RWPE2 (cell line): ENCODE data around the gene PMEPA1.

ENCODE experiments used
- ATAC-seq: fragments of 200-7000 bp; cut with Tn5 transposase; 3 replicates; pipeline ENCODE4 v1.9.1; 2021; ENCODE audit warnings: low read depth
- DNase-seq: peaks from one replicate; pipeline ENCODE4 v3.0.0-alpha.2; 2020; ENCODE audit warnings: low spot score
- H3K27ac ChIP-seq: fragments of 450-650 bp; 2 replicates; pipeline ENCODE4 v1.5.1; 2017; ENCODE audit warnings: mild to moderate bottlenecking; ENCODE audit not compliant: poor library complexity, severe bottlenecking
- H3K27me3 ChIP-seq: fragments of 250-450 bp; sonication (Bioruptor Pico); 2 replicates; pipeline ENCODE4 v1.5.1; 2021; ENCODE audit warnings: mild to moderate bottlenecking, moderate library complexity; ENCODE audit not compliant: insufficient read depth, poor library complexity, severe bottlenecking
- H3K36me3 ChIP-seq: fragments of 250-450 bp; sonication (Bioruptor Pico); 2 replicates; pipeline ENCODE4 v1.5.1; 2020; ENCODE audit warnings: low read depth, mild to moderate bottlenecking, moderate library complexity
- H3K4me1 ChIP-seq: fragments of 250-450 bp; sonication (Bioruptor Pico); 2 replicates; pipeline ENCODE4 v1.5.1; 2021; ENCODE audit warnings: mild to moderate bottlenecking, moderate library complexity; ENCODE audit not compliant: insufficient read depth, poor library complexity, severe bottlenecking
- H3K4me3 ChIP-seq: fragments of 250-450 bp; sonication (Bioruptor Pico); 2 replicates; pipeline ENCODE4 v1.5.1; 2021; ENCODE audit warnings: mild to moderate bottlenecking, moderate library complexity; ENCODE audit not compliant: severe bottlenecking
- H3K9me3 ChIP-seq: fragments of 250-450 bp; sonication (Bioruptor Pico); 2 replicates; pipeline ENCODE4 v1.5.1; 2021; ENCODE audit warnings: mild to moderate bottlenecking, moderate library complexity; ENCODE audit not compliant: severe bottlenecking
- CTCF ChIP-seq: fragments of 450-650 bp; IDR thresholded peaks from one replicate; pipeline ENCODE4 v1.5.1; 2017; ENCODE audit warnings: mild to moderate bottlenecking, moderate library complexity; ENCODE audit not compliant: poor library complexity, severe bottlenecking

Gene PMEPA1

GRCh38 chr20:57685146-57685758, 24.6 kb downstream of the PMEPA1 start:
- no peak overlapping the region for H3K4me3 ChIP-seq
- peak overlapping the region; percentile 100 for H3K27ac ChIP-seq
- ATAC-seq (no peak), DNase-seq (no peak)
- no peaks in the 10 kb centered on the region for H3K27me3 ChIP-seq
- peaks cover 84% of the 10 kb centered on the region for H3K36me3 ChIP-seq
- no peaks in the 10 kb centered on the region for H3K9me3 ChIP-seq
- peaks cover 59% of the 10 kb centered on the region for H3K4me1 ChIP-seq
- TF ChIP-seq CTCF = no peak

DNA sequence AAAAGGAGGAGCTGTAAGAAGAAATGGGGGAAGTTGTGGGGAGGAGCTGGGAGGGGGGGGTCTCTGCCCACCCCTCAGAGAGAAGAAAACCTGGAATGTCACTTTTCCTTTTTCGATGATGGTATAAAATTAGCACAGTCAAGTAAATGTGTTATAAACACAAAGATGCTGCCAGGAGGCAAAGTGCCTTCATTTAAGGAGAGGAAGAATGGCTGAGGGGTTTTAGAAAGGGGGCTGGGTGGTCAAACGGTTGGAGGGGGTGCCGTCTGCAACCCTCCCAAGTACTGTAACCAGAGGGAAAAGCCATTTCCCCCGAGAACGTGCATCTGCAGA, 25.0 kb downstream of the PMEPA1 start:
- H3K36me3 ChIP-seq = peaks cover 84% of the 10 kb centered on the region
- H3K27ac ChIP-seq = peak overlapping the region; percentile 100
- H3K4me1 ChIP-seq = peaks cover 56% of the 10 kb centered on the region
- H3K27me3 ChIP-seq = no peaks in the 10 kb centered on the region
- H3K9me3 ChIP-seq = no peaks in the 10 kb centered on the region
- no peak overlapping the region for H3K4me3 ChIP-seq
- no peak for TF ChIP-seq CTCF
- ATAC-seq = no peak
- no peak for DNase-seq

DNA sequence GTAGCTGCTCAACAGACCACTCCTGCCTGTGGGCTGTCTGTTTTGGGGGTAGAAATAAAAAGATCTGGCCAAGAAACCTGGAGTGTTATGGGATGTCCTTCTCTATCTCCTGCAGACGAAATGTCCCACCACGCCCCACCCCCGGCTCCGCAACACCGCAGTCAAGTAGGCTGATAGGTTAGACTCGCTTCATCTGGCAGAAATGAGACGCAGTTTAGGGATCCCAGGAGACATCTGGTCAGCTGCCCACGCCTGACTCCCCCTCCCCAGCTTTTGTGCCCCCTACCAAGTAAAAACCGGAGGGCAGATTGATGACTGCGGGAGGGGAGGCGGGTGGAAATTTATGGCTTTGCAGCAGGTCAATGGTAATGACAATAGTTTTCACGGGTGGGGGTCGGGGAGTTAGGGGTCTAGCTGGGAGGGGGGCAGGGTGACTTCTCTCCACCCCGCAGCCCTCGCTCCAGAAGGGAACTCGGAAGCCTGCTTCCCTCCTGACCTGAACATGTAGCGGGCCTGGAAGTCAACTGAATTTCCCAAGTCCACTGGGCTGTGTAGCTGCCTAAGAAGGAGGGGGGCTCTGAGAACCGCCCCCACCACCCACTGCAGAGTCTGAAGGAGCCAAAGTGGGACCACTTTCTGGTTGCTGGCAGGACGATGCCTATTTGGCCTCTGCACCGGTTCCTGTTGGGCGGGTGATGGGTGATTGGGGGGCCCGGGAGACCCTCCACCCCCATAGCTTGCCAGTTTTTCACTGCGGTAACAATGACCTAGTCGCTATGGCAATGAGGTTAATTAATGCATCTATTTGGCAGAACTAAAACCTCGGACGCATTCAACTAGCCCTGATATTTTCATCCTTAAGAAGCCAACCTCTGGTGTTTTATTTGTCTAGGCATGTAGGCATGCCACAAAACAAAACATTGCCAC, 25.7 kb downstream of the PMEPA1 start:
- Histone ChIP-seq H3K27me3 (no peaks in the 10 kb centered on the region), H3K36me3 (peaks cover 84% of the 10 kb centered on the region), H3K4me3 (no peak overlapping the region), H3K4me1 (peaks cover 49% of the 10 kb centered on the region), H3K9me3 (no peaks in the 10 kb centered on the region), H3K27ac (peak overlapping the region; percentile 100)
- no peak for ATAC-seq
- no peak for TF ChIP-seq CTCF
- no peak for DNase-seq

- H3K9me3 ChIP-seq = no peaks in the 10 kb centered on the region
- DNase-seq (no peak), ATAC-seq (no peak)
- peaks cover 41% of the 10 kb centered on the region for H3K4me1 ChIP-seq
- peak overlapping the region; percentile 100 for H3K27ac ChIP-seq
- no peaks in the 10 kb centered on the region for H3K27me3 ChIP-seq
- TF ChIP-seq CTCF = no peak
- no peak overlapping the region for H3K4me3 ChIP-seq
- H3K36me3 ChIP-seq = peaks cover 87% of the 10 kb centered on the region
Measured at GRCh38 chr20:57683287-57683686, 26.5 kb downstream of the PMEPA1 start.
